Endothelial cell of umbilical vein (primary cell): ENCODE results near the gene TEX11. TPM values are rescaled to one million over a fixed set of nuclear protein-coding genes. Genes with fewer than 3 reads are reported as not detected.

Experiments used
- BruUV-seq: library from RNA; stranded (reverse); fragments of 400-500 nt; replicated peaks from 2 replicates; lab custom pipeline; 2021; lab: Mats Ljungman, UMichigan
- CTCF ChIA-PET: fragments of 300-600, 350-600 bp; sonication (Branson Sonifier 250); formaldehyde crosslinking; loops from one replicate; lab custom pipeline; 2021; ENCODE audit warnings: antibody characterized with exemption, inconsistent platforms; lab: Charles Lee
- POLR2A ChIA-PET: fragments of 300-600, 350-600 bp; sonication (Branson Sonifier 250); formaldehyde crosslinking; loops from one replicate; lab custom pipeline; 2021; ENCODE audit warnings: antibody characterized with exemption, inconsistent platforms; lab: Charles Lee
- DNase-seq: peaks from one replicate; pipeline ENCODE4 v3.0.0-alpha.2; 2011; ENCODE audit warnings: low read depth, low spot score
- FAIRE-seq: peaks from 2 replicates; lab custom pipeline; 2011; peaks lifted over from hg19 to GRCh38; lab: Jason Lieb, UNC
- H2AFZ ChIP-seq: 2 replicates; pipeline ENCODE4 v1.6.0; 2012; ENCODE audit warnings: low read depth, low read length, control low read depth, inconsistent platforms
- H3K27ac ChIP-seq: 2 replicates; pipeline ENCODE4 v1.5.1; 2011; ENCODE audit warnings: low read depth, mild to moderate bottlenecking, control low read depth, low read length, moderate library complexity; ENCODE audit not compliant: insufficient read depth
- H3K27me3 ChIP-seq, 2 experiments: 2 replicates each; pipeline versions ENCODE4 v1.6.0 to v1.6.1; 2011; ENCODE audit warnings: low read length in 2 of 2, mixed read lengths in 1 of 2; ENCODE audit not compliant: control insufficient read depth in 2 of 2, insufficient read depth in 2 of 2
- H3K36me3 ChIP-seq, 2 experiments: 2 replicates in 1 of 2; 3 replicates in 1 of 2; pipeline ENCODE4 v1.5.1; 2011; ENCODE audit warnings: low read length in 2 of 2, mild to moderate bottlenecking in 1 of 2, moderate library complexity in 1 of 2; ENCODE audit not compliant: control insufficient read depth in 2 of 2, insufficient read depth in 2 of 2; ENCODE audit errors: extremely low read depth in 1 of 2
- H3K4me1 ChIP-seq: 3 replicates; pipeline ENCODE4 v1.5.1; 2011; ENCODE audit warnings: mild to moderate bottlenecking, low read length; ENCODE audit not compliant: control insufficient read depth, insufficient read depth; ENCODE audit errors: extremely low read depth
- H3K4me2 ChIP-seq: 2 replicates; pipeline ENCODE4 v1.6.1; 2011; ENCODE audit warnings: low read length, control low read depth, mixed read lengths; ENCODE audit not compliant: insufficient read depth
- H3K4me3 ChIP-seq, 3 experiments: fragments of 200-600 bp in 1 of 3; sonication (generic), shearing (Covaris generic) in 1 of 3; replicated peaks in 1 of 3; 2 replicates each; pipeline ENCODE4 v1.5.1; 2011 to 2016; ENCODE audit warnings: control low read depth in 3 of 3, low read length in 3 of 3, mild to moderate bottlenecking in 2 of 3, inconsistent platforms in 1 of 3, low read depth in 1 of 3, moderate library complexity in 1 of 3; ENCODE audit not compliant: insufficient read depth in 1 of 3
- H3K79me2 ChIP-seq: 2 replicates; pipeline ENCODE4 v1.6.0; 2012; ENCODE audit warnings: low read length, inconsistent platforms; ENCODE audit not compliant: control insufficient read depth, insufficient read depth
- H3K9ac ChIP-seq: replicated peaks from 2 replicates; pipeline ENCODE3; 2011; ENCODE audit warnings: low read length, control low read depth; ENCODE audit not compliant: insufficient read depth; ENCODE audit errors: extremely low read depth
- H3K9me1 ChIP-seq: replicated peaks from 3 replicates; pipeline ENCODE4 v1.6.0; 2011; ENCODE audit warnings: mild to moderate bottlenecking, low read length; ENCODE audit not compliant: control insufficient read depth, insufficient read depth; ENCODE audit errors: extremely low read depth
- H3K9me3 ChIP-seq: replicated peaks from 2 replicates; pipeline ENCODE4 v1.5.1; 2012; ENCODE audit warnings: low read length, inconsistent platforms; ENCODE audit not compliant: control insufficient read depth, insufficient read depth
- H4K20me1 ChIP-seq: replicated peaks from 2 replicates; pipeline ENCODE3; 2011; ENCODE audit warnings: mild to moderate bottlenecking, low read length; ENCODE audit not compliant: control insufficient read depth, insufficient read depth; ENCODE audit errors: extremely low read depth
- EZH2 ChIP-seq: IDR thresholded peaks from 2 replicates; pipeline ENCODE4 v1.6.1; 2012; ENCODE audit warnings: borderline replicate concordance, low read depth, mild to moderate bottlenecking, moderate library complexity, low read length, inconsistent platforms; ENCODE audit not compliant: severe bottlenecking
- FOS ChIP-seq: IDR thresholded peaks from 2 replicates; pipeline ENCODE4 v1.6.1; 2011; ENCODE audit warnings: mild to moderate bottlenecking, low read length, moderate library complexity, borderline replicate concordance; ENCODE audit not compliant: insufficient read depth
- GATA2 ChIP-seq: IDR thresholded peaks from 2 replicates; pipeline ENCODE4 v1.7.0; 2011; ENCODE audit warnings: low read depth, mild to moderate bottlenecking, moderate library complexity, mixed read lengths, low read length; ENCODE audit not compliant: insufficient read length, insufficient read depth
- JUN ChIP-seq: IDR thresholded peaks from 2 replicates; pipeline ENCODE4 v1.6.1; 2011; ENCODE audit warnings: borderline replicate concordance, low read depth; ENCODE audit not compliant: insufficient read length, insufficient read depth
- MYC ChIP-seq: IDR thresholded peaks from one replicate; pipeline ENCODE4 v1.6.1; 2011; ENCODE audit warnings: mild to moderate bottlenecking, low read depth, low read length
- POLR2A ChIP-seq: IDR thresholded peaks from 2 replicates; pipeline ENCODE4 v1.6.1; 2012; ENCODE audit warnings: low read depth, mild to moderate bottlenecking, control low read depth, low read length
- POLR2AphosphoS5 ChIP-seq: IDR thresholded peaks from 2 replicates; pipeline ENCODE4 v1.6.1; 2012; ENCODE audit warnings: low read depth, mild to moderate bottlenecking, control low read depth, low read length, moderate library complexity; ENCODE audit not compliant: insufficient read depth
- dilution Hi-C: fragments of 300-500 bp; cut with MboI; formaldehyde crosslinking; loops from one replicate; pipeline ENCODE4 v1.15.0; 2019; ENCODE audit warnings: low sequenced_read_pairs; ENCODE audit not compliant: extremely low pct_ligation_motif_present
- intact Hi-C: fragments of 100-400 bp; cut with micrococcal nuclease; formaldehyde crosslinking; loops from one replicate; pipeline ENCODE4 v1.10.0; 2022
- polyA plus RNA-seq, 4 experiments: library from polyadenylated mRNA; depleted of rRNA in 3 of 4; stranded (reverse) in 3 of 4; unstranded in 1 of 4; fragments of >200 nt; gene quantifications; 2 replicates each; pipeline versions ENCODE4 v1.2.1 to v1.2.3, GENCODE V29; 2011 to 2012; ENCODE audit warnings: missing spikeins in 1 of 4
- total RNA-seq: library from RNA; stranded (reverse); gene quantifications from 2 replicates; pipeline ENCODE4 v1.2.3, GENCODE V29; 2021
- TF ChIP-seq, protein P1 (sequence below): IDR thresholded peaks from 2 replicates; pipeline ENCODE4 v1.6.1; 2011; ENCODE audit not compliant: insufficient read depth, insufficient read length
- TF ChIP-seq, protein P2 (sequence below), 2 donors: IDR thresholded peaks; 1 replicate in 1 of 2; 2 replicates in 1 of 2; pipeline ENCODE4 v1.5.1; 2011; ENCODE audit warnings: low read length in 2 of 2, mild to moderate bottlenecking in 2 of 2, moderate library complexity in 2 of 2, control low read depth in 1 of 2, inconsistent platforms in 1 of 2, low read depth in 1 of 2; ENCODE audit not compliant: insufficient read depth in 1 of 2; ENCODE audit errors: extremely low read depth in 1 of 2

Gene TEX11
- total and polyA plus RNA-seq, 2 donors (not counting 3 experiments of a cell fraction or from before 2014, with no cell fraction given): not detected

DNA sequence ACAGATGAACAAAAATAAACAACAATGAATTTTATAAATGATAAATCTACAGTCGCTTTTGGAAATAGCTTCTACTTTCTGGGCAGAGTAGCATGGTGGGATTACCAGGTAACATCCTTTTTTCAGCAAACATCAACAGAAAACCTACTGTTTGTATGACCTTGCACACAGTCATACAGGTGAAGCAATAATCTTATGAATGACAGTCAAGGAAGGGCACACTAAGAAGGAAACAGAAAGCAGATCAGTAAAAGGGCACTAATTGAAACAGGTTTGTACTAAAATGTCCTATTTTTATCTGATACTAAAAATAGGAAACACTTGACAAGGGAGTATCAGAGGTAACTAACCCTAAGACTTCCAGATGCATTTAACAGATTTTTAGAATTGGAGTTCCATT lies 355.0 kb downstream of the TEX11 start:
- Histone ChIP-seq H3K36me3 (no peaks in the 10 kb centered on the region), H3K79me2 (no peaks in the 10 kb centered on the region), H3K27me3 (no peaks in the 10 kb centered on the region), H2AFZ (no peak overlapping the region), H4K20me1 (no peaks in the 10 kb centered on the region), H3K4me1 (no peaks in the 10 kb centered on the region), H3K4me2 (no peak overlapping the region), H3K4me3 (no peak overlapping the region), H3K27ac (no peak overlapping the region), H3K9me1 (no peaks in the 10 kb centered on the region), H3K9me3 (no peaks in the 10 kb centered on the region), H3K9ac (no peak overlapping the region)
- TF ChIP-seq, protein P1, sequence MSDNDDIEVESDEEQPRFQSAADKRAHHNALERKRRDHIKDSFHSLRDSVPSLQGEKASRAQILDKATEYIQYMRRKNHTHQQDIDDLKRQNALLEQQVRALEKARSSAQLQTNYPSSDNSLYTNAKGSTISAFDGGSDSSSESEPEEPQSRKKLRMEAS: no peak
- TF ChIP-seq MYC: no peak
- no peak for TF ChIP-seq JUN
- TF ChIP-seq POLR2AphosphoS5: no peak
- TF ChIP-seq GATA2: no peak
- TF ChIP-seq EZH2: no peak
- no peak for TF ChIP-seq POLR2A
- TF ChIP-seq, protein P2, sequence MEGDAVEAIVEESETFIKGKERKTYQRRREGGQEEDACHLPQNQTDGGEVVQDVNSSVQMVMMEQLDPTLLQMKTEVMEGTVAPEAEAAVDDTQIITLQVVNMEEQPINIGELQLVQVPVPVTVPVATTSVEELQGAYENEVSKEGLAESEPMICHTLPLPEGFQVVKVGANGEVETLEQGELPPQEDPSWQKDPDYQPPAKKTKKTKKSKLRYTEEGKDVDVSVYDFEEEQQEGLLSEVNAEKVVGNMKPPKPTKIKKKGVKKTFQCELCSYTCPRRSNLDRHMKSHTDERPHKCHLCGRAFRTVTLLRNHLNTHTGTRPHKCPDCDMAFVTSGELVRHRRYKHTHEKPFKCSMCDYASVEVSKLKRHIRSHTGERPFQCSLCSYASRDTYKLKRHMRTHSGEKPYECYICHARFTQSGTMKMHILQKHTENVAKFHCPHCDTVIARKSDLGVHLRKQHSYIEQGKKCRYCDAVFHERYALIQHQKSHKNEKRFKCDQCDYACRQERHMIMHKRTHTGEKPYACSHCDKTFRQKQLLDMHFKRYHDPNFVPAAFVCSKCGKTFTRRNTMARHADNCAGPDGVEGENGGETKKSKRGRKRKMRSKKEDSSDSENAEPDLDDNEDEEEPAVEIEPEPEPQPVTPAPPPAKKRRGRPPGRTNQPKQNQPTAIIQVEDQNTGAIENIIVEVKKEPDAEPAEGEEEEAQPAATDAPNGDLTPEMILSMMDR (IDR thresholded peaks at IDR 0.05; ENCODE audit: extremely low read depth in 1 of 2, insufficient read depth in 1 of 2, low read depth in 1 of 2, low read length in 2 of 2): no peak
- no peak for TF ChIP-seq FOS
- intact Hi-C loops: loop anchor here (5.0 kb wide), 1 partner anchor 116 kb away; no protein-coding TSS in a partner anchor
- DNase-seq: no peak
- no TSS peak for BruUV-seq
- FAIRE-seq: no peak
- ChIA-PET CTCF (interaction anchor here (0.9 to 3.2 kb wide), 10 partner anchors 8 to 151 kb away, joined by 3 to 47 read pairs (median 4); no protein-coding TSS in a partner anchor), POLR2A (no interaction called here)
- dilution Hi-C loops: no loop called here
